GM21390 (cell line): ENCODE data around the gene COL6A6.

Source experiments
- ATAC-seq: cut with Tn5 transposase; IDR thresholded peaks from one replicate; pipeline ENCODE4 v1.9.1; 2021; ENCODE audit not compliant: unreplicated experiment

The COL6A6 gene

GRCh38 chr3:130516645-130517512 lies at the start of gene COL6A6:
TSS of gene COL6A6 (plus strand) at chr3:130517177. CDS start at chr3:130560365, 43,188 bp downstream.
- no peak for ATAC-seq

GRCh38 chr3:130468311-130468710 lies 48.7 kb upstream of the COL6A6 start:
- ATAC-seq, result no peak

- no peak for ATAC-seq
Observed at GRCh38 chr3:130470126-130470525, 46.9 kb upstream of the COL6A6 start.

- ATAC-seq, result no peak
Observed at GRCh38 chr3:130473416-130473815, 43.6 kb upstream of the COL6A6 start.

- no peak for ATAC-seq
Observed at GRCh38 chr3:130480736-130481135, 36.2 kb upstream of the COL6A6 start.

- ATAC-seq, result no peak
Observed at GRCh38 chr3:130488288-130488687, 28.7 kb upstream of the COL6A6 start.

GRCh38 chr3:130488769-130489450 lies 28.1 kb upstream of the COL6A6 start:
- ATAC-seq, result no peak

- no peak for ATAC-seq
Observed at GRCh38 chr3:130490241-130490640, 26.7 kb upstream of the COL6A6 start.

- ATAC-seq, result no peak
Observed at GRCh38 chr3:130491431-130491830, 25.5 kb upstream of the COL6A6 start.

GRCh38 chr3:130504701-130505100 lies 12.3 kb upstream of the COL6A6 start:
- no peak for ATAC-seq

GRCh38 chr3:130506031-130506430 lies 10.9 kb upstream of the COL6A6 start:
- ATAC-seq, result no peak

- no peak for ATAC-seq
Observed at GRCh38 chr3:130507746-130508145, 9.2 kb upstream of the COL6A6 start.

GRCh38 chr3:130509008-130509407 lies 8.0 kb upstream of the COL6A6 start:
- ATAC-seq, result no peak

- ATAC-seq, result no peak
Observed at GRCh38 chr3:130514681-130515080, 2.3 kb upstream of the COL6A6 start.

GRCh38 chr3:130515755-130516154 lies 1.2 kb upstream of the COL6A6 start:
- no peak for ATAC-seq

GRCh38 chr3:130517602-130518001 lies 625 bp downstream of the COL6A6 start:
- no peak for ATAC-seq

- no peak for ATAC-seq
Observed at GRCh38 chr3:130519754-130520153, 2.8 kb downstream of the COL6A6 start.

GRCh38 chr3:130522399-130522798 lies 5.4 kb downstream of the COL6A6 start:
- ATAC-seq, result no peak

GRCh38 chr3:130527426-130527825 lies 10.4 kb downstream of the COL6A6 start:
- ATAC-seq, result no peak

- ATAC-seq, result no peak
Observed at GRCh38 chr3:130528120-130528519, 11.1 kb downstream of the COL6A6 start.

- ATAC-seq, result no peak
Observed at GRCh38 chr3:130529486-130530215, 12.7 kb downstream of the COL6A6 start.

- ATAC-seq, result no peak
Observed at GRCh38 chr3:130533247-130533646, 16.3 kb downstream of the COL6A6 start.
